Measurements from ENCODE around the gene RAB11A.
A peak's percentile ranks its signal among the peaks of the same experiment; 100 is the strongest.
"Not testable (repeated sequence)": the region's sequence is repeated elsewhere in the genome, so short reads cannot be mapped to it uniquely, and the experiment has no call there.

Gene RAB11A

GRCh38 chr15:65845826-65846519 lies 23.3 kb upstream of the RAB11A start:
- DNase-seq, result no peak

GRCh38 chr15:65847989-65848388 lies 21.3 kb upstream of the RAB11A start:
- no peak for DNase-seq

- no peak for DNase-seq
Measured at GRCh38 chr15:65851981-65852380, 17.3 kb upstream of the RAB11A start.

- DNase-seq, result peak; percentile 39 to 48
Measured at GRCh38 chr15:65856821-65857455, 12.4 kb upstream of the RAB11A start.

- no peak for DNase-seq
Measured at GRCh38 chr15:65857718-65858402, 11.4 kb upstream of the RAB11A start.

GRCh38 chr15:65862682-65863081 lies 6.6 kb upstream of the RAB11A start:
- DNase-seq, result peak; percentile 37 to 60

GRCh38 chr15:65863106-65863505 lies 6.2 kb upstream of the RAB11A start:
- no peak for DNase-seq

- no peak for DNase-seq
Measured at GRCh38 chr15:65867244-65867643, 2.0 kb upstream of the RAB11A start.

- DNase-seq, result not testable (repeated sequence)
Measured at GRCh38 chr15:65867933-65868332, 1.4 kb upstream of the RAB11A start.

GRCh38 chr15:65868546-65869125 lies 655 bp upstream of the RAB11A start:
- DNase-seq, result peak in 1 of 2 experiments; percentile 77

GRCh38 chr15:65869954-65870871 lies 922 bp downstream of the RAB11A start:
- DNase-seq, result no peak

GRCh38 chr15:65870889-65871533 lies 1.7 kb downstream of the RAB11A start:
- peak; percentile 47 to 63 for DNase-seq

GRCh38 chr15:65871886-65872285 lies 2.6 kb downstream of the RAB11A start:
- not testable (repeated sequence) for DNase-seq

- DNase-seq, result not testable (repeated sequence)
Measured at GRCh38 chr15:65872596-65872995, 3.3 kb downstream of the RAB11A start.

- DNase-seq, result no peak
Measured at GRCh38 chr15:65873256-65873655, 4.0 kb downstream of the RAB11A start.

- DNase-seq, result no peak
Measured at GRCh38 chr15:65875458-65875857, 6.2 kb downstream of the RAB11A start.

GRCh38 chr15:65877749-65878148 lies 8.5 kb downstream of the RAB11A start:
- DNase-seq, result no peak

GRCh38 chr15:65881766-65882434 lies 12.6 kb downstream of the RAB11A start:
- DNase-seq, result no peak

GRCh38 chr15:65883571-65883970 lies 14.3 kb downstream of the RAB11A start:
- no peak for DNase-seq

- no peak for DNase-seq
Measured at GRCh38 chr15:65884511-65884910, 15.2 kb downstream of the RAB11A start.

- DNase-seq, result no peak
Measured at GRCh38 chr15:65885668-65886218, 16.5 kb downstream of the RAB11A start.
